ENCODE data around the gene CTNNB1.

The CTNNB1 gene

DNA sequence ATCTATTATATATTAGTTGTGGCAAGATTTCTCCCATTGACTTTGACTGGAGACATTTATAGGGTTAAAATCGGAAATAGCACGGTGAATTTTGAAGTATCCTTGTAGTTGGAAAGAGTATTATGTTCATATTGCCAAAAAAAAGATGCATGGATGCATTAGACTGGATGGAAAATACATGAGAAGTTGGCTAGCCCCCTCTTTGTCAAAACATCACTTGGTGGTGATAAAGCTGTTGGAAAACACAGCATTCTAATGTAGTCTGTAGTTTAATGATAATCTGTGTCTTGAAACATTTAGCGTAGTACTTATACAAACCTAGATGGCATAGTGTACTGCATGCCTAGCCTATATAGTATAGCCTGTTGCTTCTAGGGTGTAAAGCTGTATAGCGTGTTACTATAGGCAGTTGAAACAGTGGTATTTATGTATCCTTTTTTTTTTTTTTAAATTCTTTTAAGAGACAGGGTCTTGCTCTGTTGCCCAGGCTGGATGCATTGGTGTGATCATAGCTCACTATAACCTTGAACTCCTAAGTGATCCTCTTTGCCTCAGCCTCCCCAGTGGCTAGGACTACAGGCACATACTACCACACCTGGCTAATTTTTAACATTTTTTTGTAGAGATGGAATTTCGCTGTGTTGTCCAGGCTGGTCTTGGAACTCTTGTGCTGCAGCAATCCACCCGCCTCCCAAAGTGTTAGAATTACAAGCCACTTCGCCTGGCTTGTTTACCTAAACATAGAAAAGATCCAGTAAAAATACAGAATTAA is 21.8 kb downstream of the CTNNB1 start:
- DNase-seq: no peak

DNA sequence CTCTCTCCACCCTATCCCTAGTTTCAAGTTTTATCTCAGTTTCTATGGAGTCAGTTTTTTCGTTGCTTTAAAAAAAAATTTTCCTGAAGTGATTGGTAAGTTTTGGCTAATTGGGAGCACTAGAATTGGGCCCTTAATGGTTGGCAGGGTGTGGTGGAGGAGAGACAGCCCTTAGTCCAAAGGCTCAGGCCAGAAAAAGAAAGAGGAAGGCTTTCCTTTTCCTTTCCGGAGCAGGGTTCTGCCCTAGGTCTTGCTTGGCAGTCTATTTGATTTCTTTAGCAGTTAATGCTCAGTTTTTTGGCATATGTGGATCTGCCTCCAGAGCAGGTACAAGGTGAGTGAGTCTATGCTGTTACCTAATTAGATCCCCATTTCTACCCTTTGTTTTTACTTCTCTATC is 22.7 kb downstream of the CTNNB1 start:
- no peak for DNase-seq

DNA sequence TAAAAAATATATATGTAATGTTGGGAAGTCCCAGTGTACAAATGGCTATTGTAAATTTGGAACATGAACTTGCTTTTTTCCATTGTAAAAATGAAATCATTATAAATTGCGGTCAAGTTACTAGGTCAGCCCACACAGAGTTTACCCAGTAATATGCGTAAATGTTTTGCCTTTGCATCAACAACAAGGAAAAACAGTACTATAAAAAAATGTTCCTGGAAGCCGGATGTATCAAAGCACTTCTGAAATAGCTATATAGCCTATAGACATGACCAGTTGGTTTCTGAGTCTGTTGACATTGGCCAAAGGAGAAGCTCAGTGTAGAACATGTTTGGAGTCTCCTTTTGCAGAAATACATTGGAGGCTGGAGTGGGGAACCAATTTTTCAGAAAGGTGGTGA is 23.2 kb downstream of the CTNNB1 start:
- no peak for DNase-seq

DNA sequence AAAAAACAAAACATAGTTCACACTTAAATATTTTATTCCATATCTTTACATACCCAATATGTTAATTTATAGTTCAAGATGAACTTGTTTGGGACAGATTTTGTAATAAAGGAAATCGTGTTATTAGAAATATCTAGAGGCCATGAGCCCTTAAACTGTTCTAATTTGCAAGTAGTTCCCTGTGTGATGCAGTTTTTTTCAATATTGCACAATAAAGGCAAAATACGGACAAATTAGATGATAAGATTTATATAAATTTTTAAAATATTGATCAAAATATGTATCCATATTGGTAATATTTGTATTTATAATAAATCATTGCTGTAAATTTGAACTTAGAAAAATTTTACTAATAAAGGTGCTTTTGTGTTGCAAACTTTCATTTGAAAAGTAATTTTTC is 23.8 kb downstream of the CTNNB1 start:
- DNase-seq: no peak

DNA sequence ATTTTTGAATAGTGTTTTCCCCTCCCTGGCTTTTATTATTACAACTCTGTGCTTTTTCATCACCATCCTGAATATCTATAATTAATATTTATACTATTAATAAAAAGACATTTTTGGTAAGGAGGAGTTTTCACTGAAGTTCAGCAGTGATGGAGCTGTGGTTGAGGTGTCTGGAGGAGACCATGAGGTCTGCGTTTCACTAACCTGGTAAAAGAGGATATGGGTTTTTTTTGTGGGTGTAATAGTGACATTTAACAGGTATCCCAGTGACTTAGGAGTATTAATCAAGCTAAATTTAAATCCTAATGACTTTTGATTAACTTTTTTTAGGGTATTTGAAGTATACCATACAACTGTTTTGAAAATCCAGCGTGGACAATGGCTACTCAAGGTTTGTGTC is 24.4 kb downstream of the CTNNB1 start:
- no peak for DNase-seq

DNA sequence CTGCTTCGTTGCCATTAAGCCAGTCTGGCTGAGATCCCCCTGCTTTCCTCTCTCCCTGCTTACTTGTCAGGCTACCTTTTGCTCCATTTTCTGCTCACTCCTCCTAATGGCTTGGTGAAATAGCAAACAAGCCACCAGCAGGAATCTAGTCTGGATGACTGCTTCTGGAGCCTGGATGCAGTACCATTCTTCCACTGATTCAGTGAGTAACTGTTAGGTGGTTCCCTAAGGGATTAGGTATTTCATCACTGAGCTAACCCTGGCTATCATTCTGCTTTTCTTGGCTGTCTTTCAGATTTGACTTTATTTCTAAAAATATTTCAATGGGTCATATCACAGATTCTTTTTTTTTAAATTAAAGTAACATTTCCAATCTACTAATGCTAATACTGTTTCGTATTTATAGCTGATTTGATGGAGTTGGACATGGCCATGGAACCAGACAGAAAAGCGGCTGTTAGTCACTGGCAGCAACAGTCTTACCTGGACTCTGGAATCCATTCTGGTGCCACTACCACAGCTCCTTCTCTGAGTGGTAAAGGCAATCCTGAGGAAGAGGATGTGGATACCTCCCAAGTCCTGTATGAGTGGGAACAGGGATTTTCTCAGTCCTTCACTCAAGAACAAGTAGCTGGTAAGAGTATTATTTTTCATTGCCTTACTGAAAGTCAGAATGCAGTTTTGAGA is 25.0 kb downstream of the CTNNB1 start:
- DNase-seq: no peak

DNA sequence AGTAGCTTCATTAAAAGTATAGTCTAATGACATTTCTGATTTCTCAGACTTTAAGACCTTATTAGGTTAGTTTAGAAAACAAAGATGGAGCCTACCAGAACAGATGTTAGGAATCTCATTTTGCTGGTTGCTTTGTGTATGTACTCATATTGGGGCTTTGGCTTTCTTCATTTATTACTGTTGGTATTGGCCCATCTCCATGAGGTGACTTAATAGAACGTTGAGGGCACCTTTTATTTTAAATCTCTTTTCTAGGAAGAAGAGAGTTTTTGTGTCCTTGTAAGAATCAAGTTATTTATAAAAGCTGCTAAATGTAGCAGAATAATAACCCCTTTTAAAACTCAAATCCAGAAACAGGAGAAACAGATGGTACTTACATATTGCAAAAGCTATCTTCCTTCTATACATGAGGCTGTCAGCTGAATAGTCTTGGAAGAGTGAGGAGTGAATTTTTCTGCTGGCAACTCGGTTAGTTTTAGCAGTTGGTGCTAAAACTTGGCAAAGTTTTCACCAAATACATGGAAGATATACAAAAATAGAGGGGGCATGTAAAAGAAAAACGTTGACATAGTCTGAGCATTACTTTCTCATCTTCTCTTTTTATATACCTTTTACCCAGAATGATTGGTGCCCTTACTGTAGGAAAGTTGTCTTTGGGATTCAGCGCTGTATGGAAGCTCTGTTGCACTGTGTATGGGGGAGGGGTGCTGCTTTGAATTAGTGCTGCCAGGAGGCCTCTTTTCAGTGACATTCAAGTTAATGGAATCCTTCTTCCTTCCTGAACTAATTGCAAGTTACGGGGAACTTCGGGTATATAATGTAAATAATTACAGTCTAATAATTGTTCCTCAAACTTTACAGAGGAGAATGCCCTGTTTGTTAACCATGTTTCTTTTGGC is 35.8 kb downstream of the CTNNB1 start:
- DNase-seq: no peak

DNA sequence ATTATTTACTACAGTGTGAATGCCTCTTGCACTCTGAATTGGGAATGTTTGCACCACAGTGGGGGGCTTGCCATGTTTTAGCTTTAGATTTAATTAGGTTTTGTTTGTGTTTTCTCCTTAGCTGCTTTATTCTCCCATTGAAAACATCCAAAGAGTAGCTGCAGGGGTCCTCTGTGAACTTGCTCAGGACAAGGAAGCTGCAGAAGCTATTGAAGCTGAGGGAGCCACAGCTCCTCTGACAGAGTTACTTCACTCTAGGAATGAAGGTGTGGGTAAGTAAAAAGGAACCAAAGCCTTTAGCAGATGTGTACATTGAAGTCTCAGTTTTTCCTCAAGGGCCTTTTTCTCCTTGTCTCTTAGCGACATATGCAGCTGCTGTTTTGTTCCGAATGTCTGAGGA is 36.9 kb downstream of the CTNNB1 start:
- DNase-seq: no peak

DNA sequence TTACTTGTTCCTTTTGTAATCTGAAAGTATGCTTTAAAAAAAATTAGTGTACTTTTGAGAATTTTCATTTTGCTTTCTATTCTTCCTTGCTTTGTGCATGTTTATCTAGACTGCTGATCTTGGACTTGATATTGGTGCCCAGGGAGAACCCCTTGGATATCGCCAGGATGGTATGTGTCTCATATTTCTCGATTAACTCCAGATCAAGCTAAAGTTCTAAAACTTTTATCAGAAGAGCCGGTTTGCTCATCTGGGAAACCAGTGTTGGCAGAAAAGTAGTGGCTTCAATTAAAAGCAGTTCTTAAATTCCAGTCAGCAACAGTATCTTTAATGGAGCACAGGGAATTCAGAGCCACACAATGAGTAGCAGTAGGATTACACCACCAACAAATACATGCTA is 38.6 kb downstream of the CTNNB1 start:
- DNase-seq: no peak

DNA sequence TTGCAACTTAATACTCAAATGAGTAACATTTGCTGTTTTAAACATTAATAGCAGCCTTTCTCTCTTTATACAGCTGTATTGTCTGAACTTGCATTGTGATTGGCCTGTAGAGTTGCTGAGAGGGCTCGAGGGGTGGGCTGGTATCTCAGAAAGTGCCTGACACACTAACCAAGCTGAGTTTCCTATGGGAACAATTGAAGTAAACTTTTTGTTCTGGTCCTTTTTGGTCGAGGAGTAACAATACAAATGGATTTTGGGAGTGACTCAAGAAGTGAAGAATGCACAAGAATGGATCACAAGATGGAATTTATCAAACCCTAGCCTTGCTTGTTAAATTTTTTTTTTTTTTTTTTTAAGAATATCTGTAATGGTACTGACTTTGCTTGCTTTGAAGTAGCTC is 40.3 kb downstream of the CTNNB1 start:
- DNase-seq: no peak

DNA sequence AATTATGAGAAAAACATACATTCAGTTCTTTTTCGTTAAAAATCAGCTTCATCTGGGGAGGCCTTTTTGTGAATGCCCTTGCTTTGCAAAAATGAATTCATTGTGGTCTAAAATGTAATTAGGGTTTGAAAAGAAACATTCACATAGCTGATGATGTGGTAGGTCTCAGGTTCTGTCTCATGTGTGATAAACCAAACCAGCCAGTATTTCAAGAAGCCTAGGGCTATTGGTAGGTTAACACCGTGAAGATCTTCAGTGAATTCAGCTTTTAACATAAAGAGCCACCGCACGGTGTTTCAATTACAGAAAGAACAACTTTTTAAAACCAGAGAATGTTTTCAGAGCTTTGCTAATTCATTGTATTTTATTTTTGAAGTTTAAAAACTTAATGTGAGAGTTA is 41.9 kb downstream of the CTNNB1 start:
- DNase-seq: no peak

DNA sequence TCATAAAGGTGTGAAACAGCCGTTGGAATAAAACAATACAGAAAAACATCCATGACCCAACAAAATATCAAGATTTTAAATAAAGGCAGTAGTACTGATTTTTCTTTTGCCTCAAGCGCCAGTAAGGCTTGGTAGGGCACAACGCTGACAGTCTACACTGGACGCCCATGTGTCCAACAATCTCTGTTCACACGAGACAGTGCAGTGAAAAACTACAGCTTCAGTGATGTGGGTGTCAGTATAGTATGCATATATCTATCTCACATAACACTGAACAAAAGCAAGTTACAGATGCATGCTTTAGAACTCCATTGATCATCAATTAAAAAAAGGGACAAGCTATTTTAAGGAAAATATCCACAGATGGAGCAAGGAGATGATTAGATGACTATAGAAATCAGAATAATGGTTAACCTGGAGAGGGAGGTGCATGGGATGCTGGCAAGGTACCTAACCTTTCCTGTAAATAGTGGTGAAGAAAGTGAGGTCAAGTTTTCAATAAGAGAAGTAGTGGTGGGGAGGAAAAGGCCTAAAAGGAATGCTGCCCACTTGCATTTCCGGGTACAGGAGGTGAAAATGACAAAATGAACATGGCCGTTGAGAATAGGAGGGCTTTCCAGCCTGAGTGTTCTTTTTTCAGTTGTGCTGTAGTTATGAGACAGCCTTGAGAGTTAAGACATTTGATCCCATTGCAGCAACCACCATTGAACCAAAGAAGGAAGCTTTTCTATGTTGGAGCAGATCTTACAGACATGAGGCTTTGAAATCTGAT is 42.7 kb downstream of the CTNNB1 start:
- no peak for DNase-seq

DNA sequence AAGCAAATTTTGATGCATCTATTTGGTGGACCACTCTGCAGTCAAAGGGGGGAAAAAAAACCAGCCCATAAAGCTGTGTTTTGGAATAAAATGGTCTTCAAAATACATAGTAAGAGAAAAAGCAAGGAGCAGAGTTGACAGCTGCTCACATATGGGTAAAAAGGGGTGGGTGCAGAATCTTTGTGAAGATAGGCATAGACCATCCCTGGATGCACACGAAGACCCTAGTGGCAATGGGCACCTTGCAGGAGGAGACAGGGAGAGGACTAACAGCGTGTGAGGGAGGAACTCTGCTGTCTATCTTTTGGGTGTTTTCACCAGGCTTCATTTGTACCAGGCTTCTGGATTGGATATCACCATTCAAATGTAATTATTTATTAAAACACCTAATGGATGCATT is 43.9 kb downstream of the CTNNB1 start:
- no peak for DNase-seq

DNA sequence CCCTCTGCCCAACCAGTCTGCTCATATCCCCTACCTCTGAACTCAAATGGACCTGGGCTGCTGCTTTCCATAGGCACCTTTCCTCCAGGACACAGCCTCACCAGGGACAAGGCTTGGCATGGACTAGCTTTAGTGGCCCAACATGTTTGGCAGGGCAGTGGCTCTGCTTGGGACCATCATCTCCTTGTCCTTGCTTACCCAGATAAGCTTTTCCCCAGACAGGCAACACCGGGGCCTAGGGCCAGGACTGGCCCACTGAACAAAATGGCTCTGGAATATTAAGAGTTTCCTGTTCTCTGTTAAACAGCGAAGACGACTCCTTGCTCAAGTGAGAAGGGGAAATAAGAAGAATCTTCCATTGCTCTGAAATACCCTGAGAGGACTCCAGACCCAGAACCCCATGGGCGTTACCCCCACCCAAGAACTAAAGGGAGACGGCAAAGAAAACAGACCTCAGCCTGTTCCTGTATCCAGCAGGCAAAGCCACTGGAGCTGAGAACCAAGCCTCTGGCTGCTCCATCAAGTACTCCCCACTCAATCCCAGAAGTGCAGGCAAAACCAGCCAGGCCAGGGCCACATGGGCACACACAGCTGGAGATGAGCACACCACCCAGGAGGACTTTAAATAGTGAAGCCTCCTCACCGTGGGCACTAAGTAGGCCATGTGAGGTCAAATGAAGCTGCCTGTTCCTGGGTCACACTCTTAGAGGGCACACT is 45.5 kb downstream of the CTNNB1 start:
- no peak for DNase-seq

DNA sequence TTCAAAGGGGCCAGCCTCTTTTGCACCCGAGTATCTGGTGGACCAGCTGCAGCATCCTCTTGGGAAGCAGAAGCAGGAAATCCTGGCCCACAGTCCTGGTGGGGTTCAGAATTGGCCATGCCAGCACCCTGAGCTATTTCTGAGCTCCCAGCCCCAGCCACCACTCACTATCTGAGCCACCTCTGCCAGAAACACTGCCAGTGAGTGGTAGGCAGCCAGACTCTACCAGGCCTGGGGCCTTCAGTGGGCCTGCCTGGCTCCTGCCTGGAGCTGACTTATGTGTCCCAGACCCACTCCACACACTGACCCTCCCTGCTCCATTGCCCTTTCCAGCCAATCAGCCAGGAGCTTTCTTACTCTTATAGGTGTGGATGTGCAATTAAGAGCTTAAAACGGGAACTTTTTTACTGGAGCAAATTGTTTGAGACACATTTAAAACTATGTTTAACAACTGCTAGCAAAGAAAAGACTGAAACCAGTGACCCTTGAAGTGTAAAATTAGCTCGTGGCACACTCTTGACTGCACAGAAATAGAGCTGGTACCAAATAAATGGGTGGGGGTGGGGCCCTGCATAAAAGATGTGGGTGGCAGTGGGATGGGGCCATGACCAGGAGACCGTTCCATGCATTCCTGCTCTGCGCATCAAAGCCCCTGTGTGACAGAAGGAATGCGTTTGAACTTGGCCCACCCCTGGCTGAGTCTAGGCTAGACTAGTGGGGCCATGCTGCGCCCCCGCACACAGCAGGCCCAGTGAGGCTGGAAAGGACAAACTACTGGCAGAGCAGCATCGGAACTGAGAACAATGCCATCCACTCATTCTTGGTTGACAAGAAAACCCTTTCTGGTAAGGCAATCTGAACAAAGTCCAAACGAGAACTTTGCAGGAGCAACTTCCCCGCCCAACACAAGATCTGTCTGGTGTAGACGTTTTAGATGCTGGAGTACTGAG is 48.0 kb downstream of the CTNNB1 start:
- no peak for DNase-seq

DNA sequence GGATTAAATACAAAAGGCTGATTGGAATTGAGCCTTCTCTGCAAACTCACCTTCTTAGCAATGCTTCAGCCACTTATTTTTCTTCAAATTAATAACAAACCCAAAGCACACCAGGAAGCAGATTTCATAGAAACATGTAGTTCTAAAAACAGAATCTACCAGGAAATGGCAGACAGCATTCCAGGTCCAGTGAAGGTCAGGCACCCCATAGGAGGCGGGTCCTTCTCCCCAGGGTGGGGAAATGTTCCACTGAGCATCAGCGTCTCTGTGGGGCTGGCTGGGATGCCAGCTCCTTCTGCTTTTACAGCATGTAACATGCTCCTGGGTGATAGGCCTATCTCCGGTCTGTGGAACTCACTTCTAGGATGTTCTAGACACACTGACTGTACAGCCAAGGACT is 49.2 kb downstream of the CTNNB1 start:
- DNase-seq: no peak

DNA sequence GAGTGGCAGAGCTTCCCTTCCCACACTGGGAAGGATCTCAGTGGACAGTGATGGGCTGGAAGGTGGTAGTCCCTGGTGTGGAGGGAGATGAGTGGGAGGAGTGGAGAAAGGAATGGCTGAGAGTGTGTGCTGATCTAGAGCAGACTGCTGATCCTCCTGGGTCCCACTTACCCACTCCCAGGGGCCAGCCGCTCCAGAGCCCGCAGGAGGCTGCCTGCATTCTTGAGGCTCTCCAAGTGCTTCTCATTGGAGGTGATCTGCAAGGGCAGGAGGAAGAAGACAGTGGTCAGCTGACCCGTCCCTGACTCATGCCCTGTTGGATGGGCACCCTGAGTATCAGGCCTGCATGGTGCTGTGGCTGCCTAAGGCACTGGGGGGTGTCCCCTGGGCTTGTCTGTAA is 50.0 kb downstream of the CTNNB1 start:
- no peak for DNase-seq

DNA sequence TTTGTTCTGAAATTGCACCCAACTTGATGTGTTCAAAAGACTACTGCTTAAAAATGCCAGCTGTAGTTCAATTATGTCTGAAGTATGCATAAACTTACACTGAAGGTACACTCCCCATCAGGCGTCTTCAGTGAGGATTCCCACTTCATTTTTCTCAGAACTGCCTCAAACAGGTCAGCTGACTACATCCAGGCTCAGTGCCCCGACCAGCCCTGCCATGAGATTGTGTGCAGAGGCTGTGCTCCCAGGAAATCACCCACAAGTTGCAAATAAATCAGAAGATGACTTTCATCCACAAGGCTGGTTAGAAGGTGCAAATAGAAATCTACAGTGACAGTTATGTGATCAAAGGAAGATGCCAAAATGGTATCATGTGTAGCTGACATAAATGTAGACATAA is 51.5 kb downstream of the CTNNB1 start:
- DNase-seq: no peak

DNA sequence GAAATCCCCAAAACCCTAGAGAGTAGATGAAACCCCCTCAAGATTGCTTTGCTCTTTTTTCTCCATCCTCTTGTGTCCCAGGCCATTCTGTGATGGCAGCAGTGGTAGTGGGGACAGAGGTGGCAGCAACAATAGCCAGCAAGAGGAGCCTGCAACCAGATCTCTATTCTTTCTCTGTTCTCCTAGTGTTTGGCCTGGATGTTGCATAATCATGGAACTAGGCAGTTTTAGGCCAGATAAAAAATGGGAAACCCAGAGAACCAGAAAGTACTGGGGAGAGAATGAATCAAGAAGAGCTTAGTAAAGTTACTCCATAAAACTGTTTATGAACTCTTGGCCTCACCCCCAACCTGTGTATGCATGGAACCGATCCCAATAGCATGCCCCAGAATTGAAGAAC is 52.3 kb downstream of the CTNNB1 start:
- no peak for DNase-seq

DNA sequence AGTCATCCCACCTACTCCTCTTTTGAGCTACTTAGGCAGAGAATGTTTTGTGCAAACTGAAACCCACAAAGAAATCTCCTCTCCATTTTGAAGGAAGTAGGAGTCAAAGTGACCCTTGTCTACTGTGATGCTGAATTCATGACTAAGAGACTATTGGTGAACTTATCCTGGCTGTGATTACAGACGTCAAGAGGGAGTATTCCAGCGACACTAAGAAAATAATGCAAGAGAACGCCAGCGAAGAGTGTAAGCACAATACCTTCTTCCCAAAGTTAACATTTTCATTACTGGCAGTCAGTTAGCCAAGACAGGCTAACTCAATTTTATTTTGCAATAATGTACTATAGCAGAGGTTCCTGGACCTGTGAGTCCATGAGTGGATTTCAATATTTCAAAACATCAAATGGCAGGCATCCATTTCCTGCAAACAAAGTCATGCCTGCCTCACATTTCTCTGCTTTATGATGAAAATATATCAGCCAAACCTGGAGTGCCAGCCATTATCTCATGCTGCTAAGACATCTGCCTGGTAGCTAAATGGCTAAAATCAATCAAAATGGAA is 59.0 kb downstream of the CTNNB1 start:
- no peak for DNase-seq
